ENCODE results near the gene LENG9. TPM values are rescaled to one million over a fixed set of nuclear protein-coding genes. Genes with fewer than 3 reads are reported as not detected.

The LENG9 gene
- polyA plus RNA-seq, 2 of the 4 experiments (the other 2 are of a cell fraction): 1.9 to 4.1 TPM

- H3K4me2 ChIP-seq: no peak overlapping the region
- CTCF ChIA-PET: interaction anchor here (0.8 to 4.5 kb wide), 3 partner anchors 8 to 63 kb away, joined by 4 to 29 read pairs (median 19); partner anchors contain the start of gene LENG9
- ATAC-seq: no peak
Measured at GRCh38 chr19:54453921-54454780, 9.4 kb downstream of the LENG9 start.

GRCh38 chr19:54452626-54453025, 11.0 kb downstream of the LENG9 start:
- peaks cover 14% of the 10 kb centered on the region for H3K4me1 ChIP-seq
- FAIRE-seq: no peak
- H3K4me2 ChIP-seq: no peak overlapping the region
- ATAC-seq: no peak
- DNase-seq (ENCODE audit: low read depth in 1 of 2, low spot score in 1 of 2): no peak
- H3K4me3 ChIP-seq: no peak overlapping the region
- POLR2A ChIA-PET: interaction anchor here (3.4 kb wide), 1 partner anchor 10 kb away, joined by 21 read pairs; the partner anchor contains the start of gene LENG9
- TF ChIP-seq HOXB13 (CRISPR knock-in tag; IDR thresholded peaks at IDR 0.05; ENCODE audit: low read depth): no peak
- H3K9me3 ChIP-seq: no peaks in the 10 kb centered on the region
- 93% methylated on average over 11 of the region's 11 CpGs for WGBS (ENCODE audit: missing lambda C conversion rate)
- H3K27ac ChIP-seq: no peak overlapping the region
- CTCF ChIA-PET: interaction anchor here (3.3 kb wide), 1 partner anchor 10 kb away, joined by 19 read pairs; the partner anchor contains the start of gene LENG9

More at GRCh38 chr19:54453921-54454780, 9.4 kb downstream of the LENG9 start:
- H3K4me1 ChIP-seq: peaks cover 14% of the 10 kb centered on the region
- DNase-seq (ENCODE audit: low read depth in 1 of 2, low spot score in 1 of 2) (no peak), FAIRE-seq (no peak)
- POLR2A ChIA-PET: interaction anchor here (3.4 kb wide), 1 partner anchor 9 kb away, joined by 21 read pairs; the partner anchor contains the start of gene LENG9
- H3K9me3 ChIP-seq: no peaks in the 10 kb centered on the region
- H3K27ac ChIP-seq: no peak overlapping the region
- WGBS (ENCODE audit: missing lambda C conversion rate): 93% methylated on average over 29 of the region's 31 CpGs
- no peak for TF ChIP-seq HDAC2 (IDR thresholded peaks at IDR 0.05)
- TF ChIP-seq USF2 (IDR thresholded peaks at IDR 0.05): no peak
- TF ChIP-seq JUN (IDR thresholded peaks at IDR 0.05): no peak
- TF ChIP-seq KDM5A (IDR thresholded peaks at IDR 0.05): no peak
- TF ChIP-seq ZFP36 (IDR thresholded peaks at IDR 0.05; ENCODE audit: borderline replicate concordance, partially characterized antibody): no peak
- TF ChIP-seq BHLHE40 (IDR thresholded peaks at IDR 0.05; ENCODE audit: low read depth, low read length): no peak
- no peak for TF ChIP-seq CEBPB (IDR thresholded peaks at IDR 0.05)
- TF ChIP-seq FOXS1 (CRISPR knock-in tag; IDR thresholded peaks at IDR 0.05): no peak
- no peak for TF ChIP-seq CTCF (IDR thresholded peaks at IDR 0.05)
- no peak for TF ChIP-seq E2F6 (IDR thresholded peaks at IDR 0.05; ENCODE audit: borderline replicate concordance, low read depth)
- TF ChIP-seq RAD21 (conservative IDR thresholded peaks at IDR 0.05 in 1 of 2, IDR thresholded peaks at IDR 0.05 in 1 of 2): no peak
- no peak for TF ChIP-seq HOXA7 (CRISPR knock-in tag; IDR thresholded peaks at IDR 0.05)
- no peak for TF ChIP-seq SREBF2 (IDR thresholded peaks at IDR 0.05)
- TF ChIP-seq FOSL2 (IDR thresholded peaks at IDR 0.05): no peak
- TF ChIP-seq FOSL2 (CRISPR knock-in tag; IDR thresholded peaks at IDR 0.05): no peak
- no peak overlapping the region for H3K4me3 ChIP-seq

GRCh38 chr19:54451997-54452396, 11.6 kb downstream of the LENG9 start:
- no peak overlapping the region for H3K4me3 ChIP-seq
- ATAC-seq (no peak), DNase-seq (ENCODE audit: low read depth in 1 of 2, low spot score in 1 of 2) (no peak), FAIRE-seq (no peak)
- H3K4me2 ChIP-seq: peak overlapping the region; percentile 99; the same call in 1 of the 3 replicates
- H3K27ac ChIP-seq: no peak overlapping the region
- ChIA-PET POLR2A (no interaction called here), CTCF (interaction anchor here (1.4 to 3.3 kb wide), 3 partner anchors 10 to 12 kb away, joined by 6 to 19 read pairs (median 13); partner anchors contain the start of gene LENG9)
- WGBS (ENCODE audit: missing lambda C conversion rate): 97% methylated on average over 11 of the region's 11 CpGs
- peaks cover 20% of the 10 kb centered on the region for H3K4me1 ChIP-seq
- no peak for TF ChIP-seq MAX (IDR thresholded peaks at IDR 0.05)
- TF ChIP-seq KDM5A (IDR thresholded peaks at IDR 0.05): no peak
- TF ChIP-seq ZSCAN20 (CRISPR knock-in tag; IDR thresholded peaks at IDR 0.05): no peak
- TF ChIP-seq POLR2AphosphoS2 (conservative IDR thresholded peaks at IDR 0.05; ENCODE audit: low read length): no peak
- TF ChIP-seq ESRRA (IDR thresholded peaks at IDR 0.05; ENCODE audit: borderline replicate concordance, low read length): no peak
- TF ChIP-seq PBX3 (IDR thresholded peaks at IDR 0.05): no peak
- no peak for TF ChIP-seq BHLHE40 (IDR thresholded peaks at IDR 0.05; ENCODE audit: low read depth, low read length)
- TF ChIP-seq HOXA7 (CRISPR knock-in tag; IDR thresholded peaks at IDR 0.05): no peak
- no peak for TF ChIP-seq JUNB (IDR thresholded peaks at IDR 0.05)
- no peaks in the 10 kb centered on the region for H3K9me3 ChIP-seq
